Measurements from ENCODE around the gene TAL2. TPM values are rescaled to one million over a fixed set of nuclear protein-coding genes. Genes with fewer than 3 reads are reported as not detected.

The TAL2 gene
- not detected in 2 replicates for total RNA-seq

GRCh38 chr9:105662184-105663104 is at the start of gene TAL2:
Gene TAL2, plus strand, starts transcription at chr9:105662457. Its CDS starts 40 bp downstream, at chr9:105662497.

GRCh38 chr9:105694190-105694847 is 32.1 kb downstream of the TAL2 start, which contains the start of gene TMEM38B:
Gene TMEM38B, plus strand, starts transcription at chr9:105694541. Its CDS starts 120 bp downstream, at chr9:105694661.

Other genes starting within 250 kb of the TAL2 start
- 0.84 and 1.0 TPM in 2 replicates for gene FSD1L, start 214.4 kb upstream of the TAL2 start, total RNA-seq
- gene FKTN, start 104.3 kb upstream of the TAL2 start, total RNA-seq: 16.4 and 49.6 TPM in 2 replicates
- 5.1 and 5.9 TPM in 2 replicates for gene TMEM38B, start 32.1 kb downstream of the TAL2 start, total RNA-seq

Data from bronchus fibroblast of lung (primary cell).